Caco-2 (cell line): ENCODE results near the gene CDK11B. TPM values are rescaled to one million over a fixed set of nuclear protein-coding genes. Genes with fewer than 3 reads are reported as not detected.

Experiments
- BruUV-seq: library from RNA; stranded (reverse); fragments of 400-500 nt; replicated peaks from 2 replicates; lab custom pipeline; 2021; lab: Mats Ljungman, UMichigan
- CTCF ChIA-PET: fragments of 300-600 bp; sonication (Branson Sonifier 250); formaldehyde crosslinking; loops from one replicate; lab custom pipeline; 2022; ENCODE audit warnings: antibody characterized with exemption; lab: Charles Lee
- POLR2A ChIA-PET: fragments of 300-600 bp; sonication (Branson Sonifier 250); formaldehyde crosslinking; loops from one replicate; lab custom pipeline; 2022; ENCODE audit warnings: antibody characterized with exemption; lab: Charles Lee
- DNase-seq, 2 experiments: peaks; one replicate each; pipeline versions ENCODE4 v3.0.0 to v3.0.0-alpha.2; 2020 to 2022
- H3K27me3 ChIP-seq: replicated peaks from 2 replicates; pipeline ENCODE4 v1.6.0; 2011; ENCODE audit warnings: low read length; ENCODE audit not compliant: control insufficient read depth, insufficient read depth
- H3K36me3 ChIP-seq: 2 replicates; pipeline ENCODE4 v1.5.1; 2011; ENCODE audit warnings: low read length; ENCODE audit not compliant: control insufficient read depth, insufficient read depth
- H3K4me1 ChIP-seq: fragments of 250-450 bp; sonication (Bioruptor Pico); 2 replicates; pipeline ENCODE4 v1.5.1; 2020; ENCODE audit warnings: mild to moderate bottlenecking
- H3K4me3 ChIP-seq: 2 replicates; pipeline ENCODE4 v1.5.1; 2011; ENCODE audit warnings: low read depth, mild to moderate bottlenecking, control low read depth, low read length
- H3K9me3 ChIP-seq: fragments of 250-450 bp; sonication (Bioruptor Pico); 2 replicates; pipeline ENCODE4 v1.5.1; 2020; ENCODE audit warnings: mild to moderate bottlenecking, moderate library complexity
- H3K27ac Mint-ChIP-seq: one replicate; pipeline ENCODE4 v1.8.0; 2022; ENCODE audit warnings: mixed read lengths; ENCODE audit not compliant: unreplicated experiment
- H3K27me3 Mint-ChIP-seq: one replicate; pipeline ENCODE4 v1.8.0; 2022; ENCODE audit warnings: mixed read lengths; ENCODE audit not compliant: insufficient read depth, unreplicated experiment
- H3K36me3 Mint-ChIP-seq: one replicate; pipeline ENCODE4 v1.8.0; 2022; ENCODE audit warnings: mild to moderate bottlenecking, mixed read lengths; ENCODE audit not compliant: insufficient read depth, unreplicated experiment
- H3K4me1 Mint-ChIP-seq: one replicate; pipeline ENCODE4 v1.8.0; 2022; ENCODE audit warnings: low read depth, mixed read lengths; ENCODE audit not compliant: unreplicated experiment
- H3K4me3 Mint-ChIP-seq: one replicate; pipeline ENCODE4 v1.8.0; 2022; ENCODE audit warnings: mild to moderate bottlenecking, moderate library complexity, mixed read lengths; ENCODE audit not compliant: unreplicated experiment
- H3K9me3 Mint-ChIP-seq: one replicate; pipeline ENCODE4 v1.8.0; 2022; ENCODE audit warnings: mixed read lengths; ENCODE audit not compliant: unreplicated experiment
- intact Hi-C: fragments of 100-400 bp; cut with micrococcal nuclease; formaldehyde crosslinking; loops from one replicate; pipeline ENCODE4 v1.10.0; 2022; ENCODE audit not compliant: unreplicated experiment
- total RNA-seq: library from RNA; stranded (reverse); gene quantifications from 2 replicates; pipeline ENCODE4 v1.2.3, GENCODE V29; 2022
- TF ChIP-seq, protein P1 (sequence below), 2 experiments: fragments of 200-600 bp in 1 of 2; IDR thresholded peaks; 1 replicate in 1 of 2; 2 replicates in 1 of 2; pipeline versions ENCODE4 v1.5.1 to v1.8.0; 2011 to 2022; ENCODE audit warnings: antibody characterized with exemption in 1 of 2, control low read depth in 1 of 2, inconsistent platforms in 1 of 2, low read depth in 1 of 2, low read length in 1 of 2, mild to moderate bottlenecking in 1 of 2, moderate library complexity in 1 of 2; ENCODE audit not compliant: insufficient read depth in 1 of 2, severe bottlenecking in 1 of 2, unreplicated experiment in 1 of 2

CDK11B gene
- total RNA-seq, 1 experiment from 2014 or later = 30.2 TPM

GRCh38 chr1:1620433-1621139 lies 38.2 kb downstream of the CDK11B start:
- Mint-ChIP-seq H3K27me3 (no peaks in the 10 kb centered on the region), H3K9me3 (no peaks in the 10 kb centered on the region), H3K27ac (no peak overlapping the region), H3K4me3 (no peak overlapping the region), H3K4me1 (no peaks in the 10 kb centered on the region), H3K36me3 (peaks cover 14% of the 10 kb centered on the region)
- intact Hi-C loops = no loop called here
- CTCF ChIA-PET = no interaction called here
- DNase-seq = no peak
- POLR2A ChIA-PET = no interaction called here
- H3K4me1 ChIP-seq = 0 out of 2 replicates have a peak, but pooled peaks cover 4% of the 10 kb centered on the region
- no peaks in the 10 kb centered on the region for H3K9me3 ChIP-seq
- TF ChIP-seq, protein P1, sequence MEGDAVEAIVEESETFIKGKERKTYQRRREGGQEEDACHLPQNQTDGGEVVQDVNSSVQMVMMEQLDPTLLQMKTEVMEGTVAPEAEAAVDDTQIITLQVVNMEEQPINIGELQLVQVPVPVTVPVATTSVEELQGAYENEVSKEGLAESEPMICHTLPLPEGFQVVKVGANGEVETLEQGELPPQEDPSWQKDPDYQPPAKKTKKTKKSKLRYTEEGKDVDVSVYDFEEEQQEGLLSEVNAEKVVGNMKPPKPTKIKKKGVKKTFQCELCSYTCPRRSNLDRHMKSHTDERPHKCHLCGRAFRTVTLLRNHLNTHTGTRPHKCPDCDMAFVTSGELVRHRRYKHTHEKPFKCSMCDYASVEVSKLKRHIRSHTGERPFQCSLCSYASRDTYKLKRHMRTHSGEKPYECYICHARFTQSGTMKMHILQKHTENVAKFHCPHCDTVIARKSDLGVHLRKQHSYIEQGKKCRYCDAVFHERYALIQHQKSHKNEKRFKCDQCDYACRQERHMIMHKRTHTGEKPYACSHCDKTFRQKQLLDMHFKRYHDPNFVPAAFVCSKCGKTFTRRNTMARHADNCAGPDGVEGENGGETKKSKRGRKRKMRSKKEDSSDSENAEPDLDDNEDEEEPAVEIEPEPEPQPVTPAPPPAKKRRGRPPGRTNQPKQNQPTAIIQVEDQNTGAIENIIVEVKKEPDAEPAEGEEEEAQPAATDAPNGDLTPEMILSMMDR (IDR thresholded peaks at IDR 0.05; ENCODE audit: insufficient read depth in 1 of 2, low read depth in 1 of 2, low read length in 1 of 2, severe bottlenecking in 1 of 2, unreplicated experiment in 1 of 2) = no peak
- no peaks in the 10 kb centered on the region for H3K36me3 ChIP-seq
- no TSS peak for BruUV-seq
- H3K27me3 ChIP-seq = no peaks in the 10 kb centered on the region
- H3K4me3 ChIP-seq = no peak overlapping the region

- TF ChIP-seq, protein P1 (IDR thresholded peaks at IDR 0.05; ENCODE audit: insufficient read depth in 1 of 2, low read depth in 1 of 2, low read length in 1 of 2, severe bottlenecking in 1 of 2, unreplicated experiment in 1 of 2) = no peak
- Mint-ChIP-seq H3K27ac (no peak overlapping the region), H3K9me3 (no peaks in the 10 kb centered on the region), H3K36me3 (peaks cover 18% of the 10 kb centered on the region), H3K4me1 (no peaks in the 10 kb centered on the region), H3K4me3 (no peak overlapping the region), H3K27me3 (no peaks in the 10 kb centered on the region)
- Histone ChIP-seq H3K9me3 (no peaks in the 10 kb centered on the region), H3K27me3 (no peaks in the 10 kb centered on the region), H3K4me3 (no peak overlapping the region), H3K36me3 (no peaks in the 10 kb centered on the region), H3K4me1 (0 out of 2 replicates have a peak, but pooled peaks cover 4% of the 10 kb centered on the region)
- CTCF ChIA-PET = no interaction called here
- POLR2A ChIA-PET = no interaction called here
- BruUV-seq = no TSS peak
- DNase-seq = no peak
- intact Hi-C loops = no loop called here
These were observed 38.9 kb downstream of the CDK11B start for GRCh38 chr1:1619917-1620361.

DNA sequence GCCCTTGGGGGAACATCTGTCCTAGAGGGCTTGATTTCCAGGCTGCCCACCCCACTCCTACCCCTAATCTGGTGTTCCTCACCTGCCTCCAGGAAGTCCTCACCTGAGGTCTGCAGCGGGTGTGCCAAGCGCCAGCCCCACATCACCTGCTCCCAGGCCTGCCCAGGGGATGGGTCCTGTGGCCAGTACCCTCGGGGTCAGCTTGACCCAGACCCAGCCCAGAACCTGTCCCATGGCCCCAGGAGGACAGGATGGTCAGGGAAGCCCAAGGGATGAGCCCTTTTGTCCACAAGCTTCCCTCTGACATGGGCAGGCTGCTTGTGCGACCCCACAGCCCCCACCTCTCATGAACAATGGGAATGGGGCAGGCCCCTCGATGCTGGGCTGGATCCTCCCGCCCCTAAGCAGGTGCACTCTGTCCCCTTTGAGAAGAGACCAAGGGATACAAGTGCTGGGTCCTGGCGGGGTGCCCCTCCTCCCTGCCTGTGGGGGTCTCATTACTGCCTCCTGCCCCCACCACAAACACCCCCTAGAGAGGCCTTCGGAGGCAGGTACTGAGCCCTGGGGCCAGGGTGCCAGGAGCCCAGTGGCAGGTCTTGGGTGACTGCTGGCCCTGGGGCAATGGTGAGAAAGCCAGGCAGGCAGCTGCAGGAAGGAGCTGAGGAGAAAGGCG lies 40.3 kb downstream of the CDK11B start:
- Mint-ChIP-seq H3K4me1 (peaks cover 5% of the 10 kb centered on the region), H3K27ac (no peak overlapping the region), H3K4me3 (no peak overlapping the region), H3K36me3 (peaks cover 20% of the 10 kb centered on the region), H3K27me3 (no peaks in the 10 kb centered on the region), H3K9me3 (no peaks in the 10 kb centered on the region)
- no peaks in the 10 kb centered on the region for H3K36me3 ChIP-seq
- H3K4me3 ChIP-seq = no peak overlapping the region
- intact Hi-C loops = no loop called here
- POLR2A ChIA-PET = no interaction called here
- DNase-seq = no peak
- no peaks in the 10 kb centered on the region for H3K27me3 ChIP-seq
- H3K9me3 ChIP-seq = no peaks in the 10 kb centered on the region
- TF ChIP-seq, protein P1 (IDR thresholded peaks at IDR 0.05; ENCODE audit: insufficient read depth in 1 of 2, low read depth in 1 of 2, low read length in 1 of 2, severe bottlenecking in 1 of 2, unreplicated experiment in 1 of 2) = no peak
- BruUV-seq = no TSS peak
- CTCF ChIA-PET = no interaction called here
- H3K4me1 ChIP-seq = 0 out of 2 replicates have a peak, but pooled peaks cover 8% of the 10 kb centered on the region
